OCI-LY7 (cell line): ENCODE data around the gene CAPN5. TPM values are rescaled to one million over a fixed set of nuclear protein-coding genes. Genes with fewer than 3 reads are reported as not detected.

Experiments
- BruUV-seq: library from RNA; stranded (reverse); fragments of 400-500 nt; replicated peaks from 2 replicates; lab custom pipeline; 2021; lab: Mats Ljungman, UMichigan
- CTCF ChIA-PET: fragments of 300-600 bp; sonication (Branson Sonifier 250); formaldehyde crosslinking; loops from one replicate; lab custom pipeline; 2022; ENCODE audit warnings: antibody characterized with exemption; ENCODE audit not compliant: unreplicated experiment; lab: Charles Lee
- POLR2A ChIA-PET: fragments of 300-600 bp; sonication (Branson Sonifier 250); formaldehyde crosslinking; loops from one replicate; lab custom pipeline; 2022; ENCODE audit warnings: antibody characterized with exemption; lab: Charles Lee
- DNase-seq: peaks from one replicate; pipeline ENCODE4 v3.0.0-alpha.2; 2015; ENCODE audit warnings: low spot score
- H2AFZ ChIP-seq: fragments of 200-600 bp; sonication (generic), shearing (Covaris generic); 2 replicates; pipeline ENCODE4 v1.6.1; 2014; ENCODE audit warnings: mild to moderate bottlenecking, antibody characterized with exemption, low read length, moderate library complexity
- H3K27ac ChIP-seq: fragments of 200-600 bp; sonication (generic); 2 replicates; pipeline ENCODE4 v1.5.1; 2014; ENCODE audit warnings: mixed run types, low read depth, mild to moderate bottlenecking, moderate library complexity, low read length, inconsistent platforms; ENCODE audit not compliant: poor library complexity, severe bottlenecking
- H3K36me3 ChIP-seq: fragments of 200-600 bp; sonication (generic); 2 replicates; pipeline ENCODE4 v1.6.1; 2014; ENCODE audit warnings: mild to moderate bottlenecking, antibody characterized with exemption, low read length, moderate library complexity, mixed read lengths; ENCODE audit not compliant: insufficient read depth
- H3K4me1 ChIP-seq: fragments of 200-600 bp; sonication (generic); 2 replicates; pipeline ENCODE4 v1.5.1; 2014; ENCODE audit warnings: mild to moderate bottlenecking, low read length; ENCODE audit not compliant: insufficient read depth, poor library complexity, severe bottlenecking
- H3K4me2 ChIP-seq: fragments of 200-600 bp; sonication (generic); 2 replicates; pipeline ENCODE4 v1.6.1; 2014; ENCODE audit warnings: mild to moderate bottlenecking, low read length
- H3K4me3 ChIP-seq: fragments of 200-600 bp; sonication (generic); 2 replicates; pipeline ENCODE4 v1.5.1; 2014; ENCODE audit warnings: mild to moderate bottlenecking, low read depth, low read length; ENCODE audit not compliant: poor library complexity, severe bottlenecking
- H3K79me2 ChIP-seq: fragments of 200-600 bp; sonication (generic); 2 replicates; pipeline ENCODE4 v1.6.1; 2016; ENCODE audit warnings: low read depth, mild to moderate bottlenecking, low read length, moderate library complexity, mixed read lengths; ENCODE audit not compliant: insufficient read depth
- H3K9me2 ChIP-seq: fragments of 200-600 bp; sonication (generic); 2 replicates; pipeline ENCODE4 v1.6.1; 2016; ENCODE audit warnings: mild to moderate bottlenecking, low read length, mixed read lengths; ENCODE audit not compliant: insufficient read depth
- H3K9me3 ChIP-seq: fragments of 200-600 bp; sonication (generic); 2 replicates; pipeline ENCODE4 v1.6.1; 2014; ENCODE audit warnings: mild to moderate bottlenecking, mixed run types, low read length, mixed read lengths
- H4K20me1 ChIP-seq: fragments of 200-600 bp; sonication (generic); 2 replicates; pipeline ENCODE4 v1.6.1; 2014; ENCODE audit warnings: mild to moderate bottlenecking, antibody characterized with exemption, low read length, moderate library complexity, mixed read lengths; ENCODE audit not compliant: insufficient read depth
- CTCF ChIP-seq: fragments of 200-600 bp; sonication (generic); conservative IDR thresholded peaks from 2 replicates; pipeline ENCODE4 v1.5.1; 2014; ENCODE audit warnings: mild to moderate bottlenecking, antibody characterized with exemption, low read length, moderate library complexity, mixed read lengths
- EZH2phosphoT487 ChIP-seq: fragments of 200-600 bp; sonication (generic); IDR thresholded peaks from 2 replicates; pipeline ENCODE4 v1.6.1; 2018; ENCODE audit warnings: low read depth, borderline replicate concordance, mild to moderate bottlenecking, mixed run types, antibody characterized with exemption, low read length, moderate library complexity, mixed read lengths
- intact Hi-C: fragments of 100-400 bp; cut with micrococcal nuclease; formaldehyde crosslinking; loops from one replicate; pipeline ENCODE4 v1.10.0; 2022; ENCODE audit not compliant: unreplicated experiment
- total RNA-seq, 2 experiments: library from RNA; depleted of rRNA in 1 of 2; stranded (reverse); fragments of >200 nt in 1 of 2; shearing (Covaris generic) in 1 of 2; gene quantifications; 2 replicates each; pipeline ENCODE4 v1.2.3, GENCODE V29; 2014 to 2022

Gene CAPN5
- total RNA-seq, 2 experiments from 2014 or later = 1.4 to 1.5 TPM

GRCh38 chr11:77079666-77080065, 12.9 kb downstream of the CAPN5 start:
- no peak overlapping the region for H2AFZ ChIP-seq
- H3K27ac ChIP-seq = no peak overlapping the region
- no peaks in the 10 kb centered on the region for H4K20me1 ChIP-seq
- BruUV-seq = no TSS peak
- intact Hi-C loops = no loop called here
- TF ChIP-seq EZH2phosphoT487 (no peak), CTCF (no peak)
- H3K9me2 ChIP-seq = no peaks in the 10 kb centered on the region
- no peak overlapping the region for H3K4me2 ChIP-seq
- H3K9me3 ChIP-seq = peaks cover 7% of the 10 kb centered on the region; the same call in 1 of the 2 replicates
- no peak overlapping the region for H3K4me3 ChIP-seq
- ChIA-PET POLR2A (interaction anchor here (0.6 kb wide), 1 partner anchor 32 kb away, joined by 3 read pairs; no protein-coding TSS in a partner anchor), CTCF (no interaction called here)
- H3K4me1 ChIP-seq = no peaks in the 10 kb centered on the region
- DNase-seq = no peak
- H3K36me3 ChIP-seq = no peaks in the 10 kb centered on the region
- H3K79me2 ChIP-seq = no peaks in the 10 kb centered on the region

GRCh38 chr11:77080643-77081210, 14.0 kb downstream of the CAPN5 start:
- Histone ChIP-seq H3K79me2 (no peaks in the 10 kb centered on the region), H3K9me2 (no peaks in the 10 kb centered on the region), H4K20me1 (no peaks in the 10 kb centered on the region), H3K4me3 (no peak overlapping the region), H3K4me2 (no peak overlapping the region), H3K9me3 (peaks cover 7% of the 10 kb centered on the region; the same call in 1 of the 2 replicates), H2AFZ (no peak overlapping the region), H3K27ac (no peak overlapping the region), H3K4me1 (no peaks in the 10 kb centered on the region), H3K36me3 (no peaks in the 10 kb centered on the region)
- intact Hi-C loops = no loop called here
- CTCF ChIA-PET = interaction anchor here (0.6 kb wide), 1 partner anchor 26 kb away, joined by 3 read pairs; no protein-coding TSS in a partner anchor
- POLR2A ChIA-PET = interaction anchor here (1.0 kb wide), 1 partner anchor 74 kb away, joined by 3 read pairs; no protein-coding TSS in a partner anchor
- DNase-seq = no peak
- TF ChIP-seq CTCF (no peak), EZH2phosphoT487 (no peak)
- BruUV-seq = no TSS peak

- no peaks in the 10 kb centered on the region for H3K4me1 ChIP-seq
- H3K4me2 ChIP-seq = no peak overlapping the region
- H3K36me3 ChIP-seq = no peaks in the 10 kb centered on the region
- POLR2A ChIA-PET = no interaction called here
- no peaks in the 10 kb centered on the region for H3K9me2 ChIP-seq
- no peak overlapping the region for H3K27ac ChIP-seq
- peaks cover 7% of the 10 kb centered on the region; the same call in 1 of the 2 replicates for H3K9me3 ChIP-seq
- no peaks in the 10 kb centered on the region for H4K20me1 ChIP-seq
- BruUV-seq = no TSS peak
- intact Hi-C loops = no loop called here
- CTCF ChIA-PET = interaction anchor here (0.6 kb wide), 1 partner anchor 26 kb away, joined by 3 read pairs; no protein-coding TSS in a partner anchor
- no peak overlapping the region for H2AFZ ChIP-seq
- TF ChIP-seq CTCF (no peak), EZH2phosphoT487 (no peak)
- no peak overlapping the region for H3K4me3 ChIP-seq
- no peaks in the 10 kb centered on the region for H3K79me2 ChIP-seq
- DNase-seq = no peak
Measured at GRCh38 chr11:77081381-77081851, 14.6 kb downstream of the CAPN5 start.
